K562 (cell line): Measurements from ENCODE around the gene POLK. TPM values are rescaled to one million over a fixed set of nuclear protein-coding genes. Genes with fewer than 3 reads are reported as not detected.

Source experiments
- ATAC-seq: fragments of 200-7000 bp; cut with Tn5 transposase; 3 replicates; pipeline ENCODE4 v1.9.1; 2020; ENCODE audit warnings: moderate library complexity
- BruUV-seq: library from RNA; stranded (reverse); fragments of 400-500 nt; replicated peaks from 2 replicates; lab custom pipeline; 2021; lab: Mats Ljungman, UMichigan
- CTCF ChIA-PET: fragments of 300-600 bp; formaldehyde crosslinking; extraction: SDS; loops from one replicate; lab custom pipeline; 2021; ENCODE audit warnings: low intra/inter-chr PET ratio; lab: Yijun Ruan, JAX
- POLR2A ChIA-PET: fragments of 300-600, 350-650 bp; sonication (Branson Sonifier 250); formaldehyde crosslinking; extraction: SDS; loops from one replicate; lab custom pipeline; 2021; ENCODE audit warnings: antibody characterized with exemption, inconsistent platforms; lab: Yijun Ruan, JAX
- DNase-seq, 4 experiments: peaks; one replicate each; pipeline versions ENCODE4 v3.0.0 to v3.0.0-alpha.2; 2011 to 2018; ENCODE audit warnings: low spot score in 3 of 4, mixed read lengths in 3 of 4; ENCODE audit errors: extremely low read depth in 1 of 4
- FAIRE-seq: peaks from 2 replicates; lab custom pipeline; 2011; peaks lifted over from hg19 to GRCh38; lab: Jason Lieb, UNC
- H2AFZ ChIP-seq: 2 replicates; pipeline ENCODE4 v1.6.0; 2011; ENCODE audit warnings: low read depth, low read length, control low read depth, inconsistent platforms
- H3K27ac ChIP-seq: fragments of 200-600 bp; 3 replicates; pipeline ENCODE4 v1.8.0; 2011; ENCODE audit warnings: low read depth, mild to moderate bottlenecking, control low read depth, inconsistent platforms, low read length, moderate library complexity, mixed read lengths; ENCODE audit errors: extremely low read depth
- H3K27me3 ChIP-seq, 2 experiments: fragments of 300-600 bp in 1 of 2; 2 replicates in 1 of 2; 3 replicates in 1 of 2; pipeline versions ENCODE4 v1.6.0 to v1.8.0; 2011; ENCODE audit warnings: inconsistent platforms in 2 of 2, low read length in 2 of 2, mild to moderate bottlenecking in 1 of 2, mixed read lengths in 1 of 2, moderate library complexity in 1 of 2; ENCODE audit not compliant: control insufficient read depth in 2 of 2, insufficient read depth in 2 of 2
- H3K36me3 ChIP-seq: fragments of 300-600 bp; 3 replicates; pipeline ENCODE4 v1.8.0; 2011; ENCODE audit warnings: mild to moderate bottlenecking, low read length, inconsistent platforms; ENCODE audit not compliant: control insufficient read depth, insufficient read depth
- H3K4me1 ChIP-seq, 2 experiments: fragments of 200-600 bp in 1 of 2; replicated peaks in 1 of 2; 2 replicates in 1 of 2; 3 replicates in 1 of 2; pipeline versions ENCODE4 v1.5.1 to v1.8.0; 2011; ENCODE audit warnings: inconsistent platforms in 2 of 2, low read length in 2 of 2, mild to moderate bottlenecking in 1 of 2, mixed read lengths in 1 of 2, moderate library complexity in 1 of 2; ENCODE audit not compliant: control insufficient read depth in 2 of 2, insufficient read depth in 2 of 2
- H3K4me2 ChIP-seq: 2 replicates; pipeline ENCODE4 v1.6.1; 2011; ENCODE audit warnings: low read length, control low read depth, inconsistent platforms, mixed read lengths; ENCODE audit not compliant: insufficient read depth
- H3K4me3 ChIP-seq: fragments of 200-600 bp; sonication (generic), shearing (Covaris generic); 2 replicates; pipeline ENCODE4 v1.5.1; 2016; ENCODE audit warnings: control low read depth, inconsistent platforms
- H3K79me2 ChIP-seq: fragments of 200-600 bp; 3 replicates; pipeline ENCODE4 v1.8.0; 2011; ENCODE audit warnings: low read length, inconsistent platforms; ENCODE audit not compliant: control insufficient read depth, insufficient read depth
- H3K9ac ChIP-seq, 2 experiments: 2 replicates each; pipeline versions ENCODE4 v1.6.0 to v1.6.1; 2011; ENCODE audit warnings: low read depth in 2 of 2, low read length in 2 of 2, control low read depth in 1 of 2, inconsistent platforms in 1 of 2, mild to moderate bottlenecking in 1 of 2, mixed read lengths in 1 of 2; ENCODE audit not compliant: insufficient read depth in 1 of 2
- H3K9me1 ChIP-seq: one replicate; pipeline ENCODE4 v1.6.0; 2011; ENCODE audit warnings: inconsistent platforms, mild to moderate bottlenecking, low read length, moderate library complexity; ENCODE audit not compliant: control insufficient read depth, insufficient read depth
- H3K9me3 ChIP-seq: replicated peaks from 2 replicates; pipeline ENCODE4 v1.5.1; 2011; ENCODE audit warnings: low read depth, low read length, inconsistent platforms; ENCODE audit not compliant: control insufficient read depth, insufficient read depth
- H4K20me1 ChIP-seq: replicated peaks from 2 replicates; pipeline ENCODE4 v1.6.1; 2011; ENCODE audit warnings: low read length, inconsistent platforms, mixed read lengths; ENCODE audit not compliant: control insufficient read depth, insufficient read depth
- CEBPG ChIP-seq, 3 experiments: fragments of 200-800 bp in 1 of 3; sonication (Bioruptor generic) in 1 of 3; sonication (generic) in 1 of 3; formaldehyde crosslinking in 1 of 3; IDR thresholded peaks in 2 of 3; conservative IDR thresholded peaks in 1 of 3; 2 replicates each; pipeline versions ENCODE4 v1.6.1 to v1.8.0; 2016 to 2022; ENCODE audit warnings: missing compliant biosample characterization in 2 of 3, missing genetic modification characterization in 2 of 3, mild to moderate bottlenecking in 1 of 3, missing genetic modification reagents in 1 of 3
- KDM2B ChIP-seq: fragments of 250-450 bp; sonication (Bioruptor Pico); IDR thresholded peaks from 2 replicates; pipeline ENCODE4 v1.8.0; 2021; ENCODE audit warnings: mild to moderate bottlenecking, moderate library complexity
- OTX1 ChIP-seq: fragments of 450-650 bp; formaldehyde crosslinking; IDR thresholded peaks from 2 replicates; pipeline ENCODE4 v1.4.0; 2022; ENCODE audit warnings: mild to moderate bottlenecking
- PRPF4 ChIP-seq: fragments of 200-400 bp; formaldehyde crosslinking; IDR thresholded peaks from one replicate; pipeline ENCODE4 v1.6.1; 2017; ENCODE audit warnings: low read length, low read depth, mild to moderate bottlenecking; ENCODE audit not compliant: insufficient read depth, poor library complexity, severe bottlenecking
- RNF2 ChIP-seq: sonication (generic); IDR thresholded peaks from 2 replicates; pipeline ENCODE4 v1.6.1; 2016
- TRIM28 ChIP-seq: fragments of 450-650 bp; IDR thresholded peaks from 2 replicates; pipeline ENCODE4 v1.6.1; 2017
- ZNF695 ChIP-seq: fragments of 450-650 bp; formaldehyde crosslinking; IDR thresholded peaks from 2 replicates; pipeline ENCODE4 v1.4.0; 2020; ENCODE audit warnings: mild to moderate bottlenecking, moderate library complexity
- ZSCAN29 ChIP-seq: fragments of 450-650 bp; IDR thresholded peaks from 2 replicates; pipeline ENCODE4 v1.6.1; 2017
- WGBS: fragments of 100-300 bp; shearing (Covaris generic); methylation state at CpG from one replicate; pipeline ENCODE4 v1.1.6; 2016; ENCODE audit warnings: low coverage, mixed read lengths; ENCODE audit not compliant: insufficient coverage; ENCODE audit errors: missing lambda C conversion rate; 5-methylcytosine and 5-hydroxymethylcytosine counted together
- in situ Hi-C: fragments of 300-500 bp; cut with MboI; formaldehyde crosslinking; loops from 4 replicates; pipeline ENCODE4 v1.15.0; 2018; ENCODE audit warnings: inconsistent platforms, mixed read lengths
- intact Hi-C: fragments of 100-400 bp; cut with micrococcal nuclease; formaldehyde crosslinking; loops from 2 replicates; pipeline ENCODE4 v1.14.2; 2022
- polyA plus RNA-seq, 8 experiments: library from polyadenylated mRNA; depleted of rRNA in 4 of 8; stranded (reverse) in 5 of 8; unstranded in 3 of 8; fragments of >200 nt; fragmentation: Nextera tagmentation in 2 of 8; fragmentation: Illumina TruSeq in 1 of 8; extraction: Ambion mirVana in 2 of 8; extraction: Trizol in 1 of 8; gene quantifications; 2 replicates each; pipeline versions ENCODE4 v1.2.1 to v1.2.3, GENCODE V29; 2011 to 2014; ENCODE audit warnings: inconsistent platforms in 1 of 8, missing spikeins in 1 of 8
- total RNA-seq, 7 experiments: library from RNA; depleted of rRNA in 6 of 7; stranded (reverse); fragments of >200 nt in 6 of 7; fragmentation: Illumina TruSeq in 2 of 7; extraction: Trizol in 2 of 7; gene quantifications; 2 replicates each; pipeline versions ENCODE4 v1.2.1 to v1.2.3, GENCODE V29; 2011 to 2021; ENCODE audit warnings: low replicate concordance in 1 of 7
- TF ChIP-seq, protein P1 (sequence below): fragments of 150-350 bp; conservative IDR thresholded peaks from 2 replicates; pipeline ENCODE4 v1.6.1; 2014; ENCODE audit warnings: low read length

POLK gene
- total and polyA plus RNA-seq, 9 of the 15 experiments (the other 6 are each of a cell fraction or from before 2014, with no cell fraction given): 6.1 to 31.6 (median 16.5) TPM

DNA sequence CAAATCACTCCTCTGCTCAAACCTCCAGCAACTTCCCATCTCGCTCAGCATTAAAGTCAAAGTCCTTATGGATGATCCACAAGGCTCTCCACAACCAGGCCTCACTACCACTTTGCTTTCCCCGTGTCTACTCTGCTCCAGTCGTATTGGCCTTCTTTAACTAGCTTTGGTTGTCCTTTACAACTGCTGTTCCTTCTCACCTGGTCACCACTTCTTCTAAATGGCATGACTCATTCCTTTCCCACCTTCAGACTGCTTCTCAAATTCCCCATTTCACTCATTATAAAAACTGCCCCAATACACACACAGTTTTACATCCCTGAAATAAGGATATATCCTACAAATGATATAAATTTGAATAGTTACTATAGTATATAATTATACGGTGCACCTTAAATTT, 30.7 kb upstream of the POLK start:
- DNase-seq (no peak), FAIRE-seq (no peak), ATAC-seq (no peak)
- Histone ChIP-seq H3K27me3 (no peaks in the 10 kb centered on the region), H3K27ac (no peak overlapping the region), H3K79me2 (peaks cover 37% of the 10 kb centered on the region), H3K4me1 (no peaks in the 10 kb centered on the region), H3K9me3 (no peaks in the 10 kb centered on the region; the same call in 1 of the 2 replicates), H3K9ac (no peak overlapping the region)
- CTCF ChIA-PET: no interaction called here
- in situ Hi-C loops (no loop called here), intact Hi-C loops (no loop called here)
- 74% methylated on average over 4 of the region's 4 CpGs for WGBS
- TF ChIP-seq RNF2 (no peak), ZNF695 (CRISPR knock-in tag) (no peak), TRIM28 (no peak), OTX1 (CRISPR knock-in tag) (no peak), KDM2B (CRISPR knock-in tag) (no peak), PRPF4 (no peak), ZSCAN29 (no peak), CEBPG (CRISPR knock-in tag; IDR thresholded peaks at IDR 0.05) (no peak), CEBPG (tag; conservative IDR thresholded peaks at IDR 0.05 in 1 of 2, IDR thresholded peaks at IDR 0.05 in 1 of 2) (no peak)
- TF ChIP-seq, protein P1, sequence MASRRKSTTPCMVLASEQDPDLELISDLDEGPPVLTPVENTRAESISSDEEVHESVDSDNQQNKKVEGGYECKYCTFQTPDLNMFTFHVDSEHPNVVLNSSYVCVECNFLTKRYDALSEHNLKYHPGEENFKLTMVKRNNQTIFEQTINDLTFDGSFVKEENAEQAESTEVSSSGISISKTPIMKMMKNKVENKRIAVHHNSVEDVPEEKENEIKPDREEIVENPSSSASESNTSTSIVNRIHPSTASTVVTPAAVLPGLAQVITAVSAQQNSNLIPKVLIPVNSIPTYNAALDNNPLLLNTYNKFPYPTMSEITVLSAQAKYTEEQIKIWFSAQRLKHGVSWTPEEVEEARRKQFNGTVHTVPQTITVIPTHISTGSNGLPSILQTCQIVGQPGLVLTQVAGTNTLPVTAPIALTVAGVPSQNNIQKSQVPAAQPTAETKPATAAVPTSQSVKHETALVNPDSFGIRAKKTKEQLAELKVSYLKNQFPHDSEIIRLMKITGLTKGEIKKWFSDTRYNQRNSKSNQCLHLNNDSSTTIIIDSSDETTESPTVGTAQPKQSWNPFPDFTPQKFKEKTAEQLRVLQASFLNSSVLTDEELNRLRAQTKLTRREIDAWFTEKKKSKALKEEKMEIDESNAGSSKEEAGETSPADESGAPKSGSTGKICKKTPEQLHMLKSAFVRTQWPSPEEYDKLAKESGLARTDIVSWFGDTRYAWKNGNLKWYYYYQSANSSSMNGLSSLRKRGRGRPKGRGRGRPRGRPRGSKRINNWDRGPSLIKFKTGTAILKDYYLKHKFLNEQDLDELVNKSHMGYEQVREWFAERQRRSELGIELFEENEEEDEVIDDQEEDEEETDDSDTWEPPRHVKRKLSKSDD: no peak
- TF ChIP-seq, all 486 proteins: peak for 0
- no peak overlapping the region for H2AFZ ChIP-seq
- H3K4me3 ChIP-seq: no peak overlapping the region
- no peaks in the 10 kb centered on the region for H3K9me1 ChIP-seq
- no peaks in the 10 kb centered on the region for H4K20me1 ChIP-seq
- H3K4me2 ChIP-seq: no peak overlapping the region
- BruUV-seq: no TSS peak
- H3K36me3 ChIP-seq: no peaks in the 10 kb centered on the region
- POLR2A ChIA-PET: interaction anchor here (0.8 kb wide), 1 partner anchor 8 kb away, joined by 3 read pairs; no protein-coding TSS in a partner anchor
